Endodermal cell (in vitro differentiated cells): ENCODE results near the gene PCDHGB6. TPM values are rescaled to one million over a fixed set of nuclear protein-coding genes. Genes with fewer than 3 reads are reported as not detected.
"Not testable (repeated sequence)": the region's sequence is repeated elsewhere in the genome, so short reads cannot be mapped to it uniquely, and the experiment has no call there.

Source experiments
- DNase-seq: peaks from one replicate; pipeline ENCODE4 v3.0.0-alpha.2; 2017
- H3K27ac ChIP-seq: 2 replicates; pipeline ENCODE4 v1.5.1; 2013; ENCODE audit warnings: mild to moderate bottlenecking, low read depth, low read length, moderate library complexity
- H3K27me3 ChIP-seq: 2 replicates; pipeline ENCODE4 v1.6.1; 2013; ENCODE audit warnings: mild to moderate bottlenecking, low read length, moderate library complexity; ENCODE audit not compliant: insufficient read depth, control insufficient read depth, poor library complexity, severe bottlenecking
- H3K36me3 ChIP-seq: 2 replicates; pipeline ENCODE4 v1.7.0; 2013; ENCODE audit warnings: mild to moderate bottlenecking, low read length, moderate library complexity; ENCODE audit not compliant: control insufficient read depth, insufficient read depth
- H3K4me1 ChIP-seq: one replicate; pipeline ENCODE4 v1.7.0; 2013; ENCODE audit warnings: low read length; ENCODE audit not compliant: control insufficient read depth, insufficient read depth
- H3K4me3 ChIP-seq: 2 replicates; pipeline ENCODE4 v1.5.1; 2013; ENCODE audit warnings: mild to moderate bottlenecking, low read length, moderate library complexity
- H3K9ac ChIP-seq: 2 replicates; pipeline ENCODE4 v1.6.1; 2013; ENCODE audit warnings: mild to moderate bottlenecking, low read length, moderate library complexity; ENCODE audit not compliant: poor library complexity, severe bottlenecking; ENCODE audit errors: extremely low read depth
- H3K9me3 ChIP-seq: 2 replicates; pipeline ENCODE4 v1.6.1; 2013; ENCODE audit warnings: mild to moderate bottlenecking, low read length, moderate library complexity; ENCODE audit not compliant: control insufficient read depth
- H3K27ac Mint-ChIP-seq: 2 replicates; pipeline ENCODE4 v1.8.0; 2020; ENCODE audit warnings: mixed read lengths
- H3K27me3 Mint-ChIP-seq: 2 replicates; pipeline ENCODE4 v1.8.0; 2021; ENCODE audit warnings: mild to moderate bottlenecking, mixed read lengths; ENCODE audit not compliant: insufficient read depth
- H3K36me3 Mint-ChIP-seq: 2 replicates; pipeline ENCODE4 v1.8.0; 2020; ENCODE audit warnings: low read depth, mixed read lengths
- H3K4me1 Mint-ChIP-seq: 2 replicates; pipeline ENCODE4 v1.8.0; 2020; ENCODE audit warnings: mixed read lengths
- H3K4me3 Mint-ChIP-seq: 2 replicates; pipeline ENCODE4 v1.8.0; 2020; ENCODE audit warnings: mild to moderate bottlenecking, moderate library complexity, mixed read lengths
- H3K9me3 Mint-ChIP-seq: 2 replicates; pipeline ENCODE4 v1.8.0; 2020; ENCODE audit warnings: mild to moderate bottlenecking, mixed read lengths
- WGBS, 2 experiments: methylation state at CpG; one replicate each; pipeline versions ENCODE4 v1.1.5 to v1.1.7; 2013; ENCODE audit warnings: missing lambda C conversion rate in 2 of 2, mixed read lengths in 1 of 2; ENCODE audit not compliant: insufficient coverage in 1 of 2, insufficient read length in 1 of 2; 5-methylcytosine and 5-hydroxymethylcytosine counted together
- total RNA-seq, 2 donors: library from RNA; stranded (reverse); fragmentation: NEBNext Ultra II Directional in 1 of 2; extraction: Animal tissue kit (Norgen Biotek cat#: 25700) in 1 of 2; gene quantifications; 2 replicates in 1 of 2; 3 replicates in 1 of 2; pipeline ENCODE4 v1.2.1, GENCODE V29; 2021
- TF ChIP-seq, protein P1 (sequence below): fragments of 200-600 bp; sonication (generic); conservative IDR thresholded peaks from 2 replicates; pipeline ENCODE4 v1.5.0; 2021; ENCODE audit warnings: antibody characterized with exemption, mild to moderate bottlenecking

Gene PCDHGB6
- total RNA-seq, 2 donors from 2014 or later: 8.3 to 10.8 TPM

DNA sequence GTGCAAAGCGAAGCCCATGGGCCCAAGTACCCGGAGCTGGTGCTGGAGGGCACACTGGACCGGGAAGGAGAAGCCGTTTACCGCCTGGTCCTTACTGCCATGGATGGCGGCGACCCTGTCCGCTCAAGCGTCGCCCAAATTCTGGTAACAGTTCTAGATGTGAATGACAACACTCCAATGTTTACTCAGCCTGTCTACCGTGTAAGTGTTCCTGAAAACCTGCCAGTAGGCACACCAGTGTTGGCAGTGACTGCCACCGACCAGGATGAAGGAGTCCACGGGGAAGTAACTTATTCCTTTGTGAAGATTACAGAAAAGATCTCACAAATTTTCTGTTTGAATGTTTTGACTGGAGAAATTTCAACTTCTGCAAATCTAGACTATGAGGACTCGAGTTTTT, 33.2 kb upstream of the PCDHGB6 start:
- Histone ChIP-seq H3K4me3 (no peak overlapping the region), H3K27me3 (no peaks in the 10 kb centered on the region), H3K4me1 (no peaks in the 10 kb centered on the region), H3K9ac (no peak overlapping the region), H3K9me3 (peaks cover 52% of the 10 kb centered on the region), H3K27ac (no peak overlapping the region), H3K36me3 (no peaks in the 10 kb centered on the region)
- 95 to 96% methylated on average over 11 to 14 of the region's 14 CpGs for WGBS, 2 experiments
- no peak overlapping the region for H3K27ac Mint-ChIP-seq
- H3K36me3 Mint-ChIP-seq: peaks cover 49% of the 10 kb centered on the region
- H3K4me3 Mint-ChIP-seq: no peak overlapping the region
- no peaks in the 10 kb centered on the region for H3K27me3 Mint-ChIP-seq
- H3K9me3 Mint-ChIP-seq: peaks cover 60% of the 10 kb centered on the region
- TF ChIP-seq, protein P1, sequence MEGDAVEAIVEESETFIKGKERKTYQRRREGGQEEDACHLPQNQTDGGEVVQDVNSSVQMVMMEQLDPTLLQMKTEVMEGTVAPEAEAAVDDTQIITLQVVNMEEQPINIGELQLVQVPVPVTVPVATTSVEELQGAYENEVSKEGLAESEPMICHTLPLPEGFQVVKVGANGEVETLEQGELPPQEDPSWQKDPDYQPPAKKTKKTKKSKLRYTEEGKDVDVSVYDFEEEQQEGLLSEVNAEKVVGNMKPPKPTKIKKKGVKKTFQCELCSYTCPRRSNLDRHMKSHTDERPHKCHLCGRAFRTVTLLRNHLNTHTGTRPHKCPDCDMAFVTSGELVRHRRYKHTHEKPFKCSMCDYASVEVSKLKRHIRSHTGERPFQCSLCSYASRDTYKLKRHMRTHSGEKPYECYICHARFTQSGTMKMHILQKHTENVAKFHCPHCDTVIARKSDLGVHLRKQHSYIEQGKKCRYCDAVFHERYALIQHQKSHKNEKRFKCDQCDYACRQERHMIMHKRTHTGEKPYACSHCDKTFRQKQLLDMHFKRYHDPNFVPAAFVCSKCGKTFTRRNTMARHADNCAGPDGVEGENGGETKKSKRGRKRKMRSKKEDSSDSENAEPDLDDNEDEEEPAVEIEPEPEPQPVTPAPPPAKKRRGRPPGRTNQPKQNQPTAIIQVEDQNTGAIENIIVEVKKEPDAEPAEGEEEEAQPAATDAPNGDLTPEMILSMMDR: no peak
- no peak for DNase-seq
- H3K4me1 Mint-ChIP-seq: no peaks in the 10 kb centered on the region

DNA sequence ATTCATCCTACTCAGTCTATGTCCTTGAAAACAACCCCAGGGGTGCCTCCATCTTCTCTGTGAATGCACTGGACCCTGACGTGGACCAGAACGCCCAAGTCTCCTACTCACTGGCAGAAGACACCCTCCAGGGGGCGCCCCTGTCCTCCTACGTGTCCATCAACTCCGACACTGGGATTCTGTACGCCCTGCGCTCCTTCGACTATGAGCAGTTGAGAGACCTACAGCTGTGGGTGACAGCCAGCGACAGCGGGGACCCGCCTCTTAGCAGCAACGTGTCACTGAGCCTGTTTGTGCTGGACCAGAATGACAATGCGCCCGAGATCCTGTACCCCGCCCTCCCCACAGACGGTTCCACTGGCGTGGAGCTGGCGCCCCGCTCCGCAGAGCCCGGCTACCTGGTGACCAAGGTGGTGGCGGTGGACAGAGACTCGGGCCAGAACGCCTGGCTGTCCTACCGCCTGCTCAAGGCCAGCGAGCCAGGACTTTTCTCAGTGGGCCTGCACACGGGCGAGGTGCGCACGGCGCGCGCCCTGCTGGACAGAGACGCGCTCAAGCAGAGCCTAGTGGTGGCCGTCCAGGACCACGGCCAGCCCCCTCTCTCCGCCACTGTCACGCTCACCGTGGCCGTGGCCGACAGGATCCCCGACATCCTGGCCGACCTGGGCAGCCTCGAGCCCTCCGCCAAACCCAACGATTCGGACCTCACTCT, 32.2 kb upstream of the PCDHGB6 start:
- H3K36me3 ChIP-seq, DNase-seq, H3K27ac Mint-ChIP-seq, H3K9ac ChIP-seq, H3K4me3 Mint-ChIP-seq, H3K4me3 ChIP-seq, H3K4me1 Mint-ChIP-seq, H3K4me1 ChIP-seq, H3K27me3 Mint-ChIP-seq, H3K27ac ChIP-seq, H3K27me3 ChIP-seq: not testable (repeated sequence)
- 88 to 96% methylated on average over 8 to 36 of the region's 48 CpGs for WGBS, 2 experiments
- peaks cover 42% of the 10 kb centered on the region for H3K36me3 Mint-ChIP-seq
- H3K9me3 ChIP-seq: peaks cover 48% of the 10 kb centered on the region
- TF ChIP-seq, protein P1: peak; percentile 16
- peaks cover 52% of the 10 kb centered on the region for H3K9me3 Mint-ChIP-seq

DNA sequence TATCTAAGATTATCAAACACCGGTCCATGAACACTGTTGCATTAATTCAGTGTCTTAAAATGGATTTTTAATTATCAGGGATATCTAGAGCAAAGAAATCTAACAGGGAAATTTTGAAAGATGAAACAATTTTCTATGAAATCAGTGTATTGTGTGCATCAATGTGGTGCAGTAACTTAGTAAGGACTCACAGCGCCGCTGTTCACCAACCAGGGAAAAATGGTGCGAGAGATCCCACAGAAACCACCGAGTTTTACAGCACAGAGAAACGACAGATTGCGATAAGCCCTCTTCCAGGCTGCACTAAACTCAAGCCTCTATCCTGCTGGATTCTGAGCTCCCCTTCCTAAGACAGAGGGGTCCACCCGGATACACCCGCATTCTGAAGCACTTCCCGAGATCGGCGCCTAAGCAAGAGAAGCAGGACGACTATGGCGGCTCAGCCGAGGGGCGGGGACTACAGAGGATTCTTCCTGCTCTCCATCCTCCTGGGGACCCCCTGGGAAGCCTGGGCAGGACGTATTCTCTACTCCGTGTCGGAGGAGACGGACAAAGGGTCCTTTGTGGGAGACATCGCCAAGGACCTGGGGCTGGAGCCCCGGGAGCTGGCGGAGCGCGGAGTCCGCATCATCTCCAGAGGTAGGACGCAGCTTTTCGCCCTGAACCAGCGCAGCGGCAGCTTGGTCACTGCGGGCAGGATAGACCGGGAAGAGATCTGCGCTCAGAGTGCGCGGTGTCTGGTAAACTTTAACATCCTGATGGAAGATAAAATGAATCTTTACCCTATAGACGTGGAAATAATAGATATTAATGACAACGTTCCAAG, 25.1 kb upstream of the PCDHGB6 start, which contains the start of gene PCDHGA7:
PCDHGA7 (plus strand) TSS at position 274 of the 826 bp plus-strand sequence; CDS start at position 432, 158 bp downstream.
- DNase-seq: no peak
- no peak within 1 kb of the TSS for H3K27ac Mint-ChIP-seq
- H3K4me3 Mint-ChIP-seq: no peak within 1 kb of the TSS
- Histone ChIP-seq H3K4me1 (no peaks in the 10 kb centered on the region), H3K36me3 (no peaks in the 10 kb centered on the region), H3K9ac (no peak within 1 kb of the TSS), H3K9me3 (peaks cover 38% of the 10 kb centered on the region), H3K27ac (no peak within 1 kb of the TSS), H3K4me3 (no peak within 1 kb of the TSS), H3K27me3 (no peaks in the 10 kb centered on the region)
- peaks cover 23% of the 10 kb centered on the region for H3K36me3 Mint-ChIP-seq
- 91 to 95% methylated on average over 33 to 37 of the region's 37 CpGs for WGBS, 2 experiments
- TF ChIP-seq, protein P1: no peak
- H3K27me3 Mint-ChIP-seq: no peaks in the 10 kb centered on the region
- no peaks in the 10 kb centered on the region for H3K4me1 Mint-ChIP-seq
- H3K9me3 Mint-ChIP-seq: peaks cover 42% of the 10 kb centered on the region
